IMR-90 (cell line): Measurements from ENCODE around the gene MAEL. TPM values are rescaled to one million over a fixed set of nuclear protein-coding genes. Genes with fewer than 3 reads are reported as not detected.

Experiments used
- ATAC-seq: fragments of 200-7000 bp; cut with Tn5 transposase; 2 replicates; pipeline ENCODE4 v1.9.1; 2020; ENCODE audit warnings: low read depth, mild to moderate bottlenecking, moderate library complexity
- BruUV-seq: library from RNA; stranded (reverse); fragments of 400-500 nt; replicated peaks from 2 replicates; lab custom pipeline; 2021; lab: Mats Ljungman, UMichigan
- CTCF ChIA-PET: fragments of 300-600 bp; formaldehyde crosslinking; extraction: SDS; loops from one replicate; lab custom pipeline; 2021; ENCODE audit warnings: antibody characterized with exemption; lab: Yijun Ruan, JAX
- POLR2A ChIA-PET: fragments of 300-600 bp; sonication (Branson Sonifier 250); formaldehyde crosslinking; loops from one replicate; lab custom pipeline; 2022; ENCODE audit warnings: antibody characterized with exemption; ENCODE audit not compliant: unreplicated experiment; lab: Charles Lee
- DNase-seq: peaks from one replicate; pipeline ENCODE4 v3.0.0; 2013
- H2AFZ ChIP-seq: replicated peaks from 2 replicates; pipeline ENCODE3; 2013; ENCODE audit warnings: low read length, mild to moderate bottlenecking; ENCODE audit not compliant: poor library complexity
- H2AK5ac ChIP-seq: 2 replicates; pipeline ENCODE4 v1.6.1; 2013; ENCODE audit warnings: low read depth, low read length, inconsistent platforms
- H2AK9ac ChIP-seq: replicated peaks from 2 replicates; pipeline ENCODE3; 2013; ENCODE audit warnings: mild to moderate bottlenecking, low read depth, low read length, moderate library complexity; ENCODE audit not compliant: poor library complexity
- H2BK120ac ChIP-seq: 2 replicates; pipeline ENCODE4 v1.6.1; 2013; ENCODE audit warnings: low read depth, low read length, inconsistent platforms
- H2BK15ac ChIP-seq: 3 replicates; pipeline ENCODE4 v1.6.1; 2013; ENCODE audit warnings: low read depth, low read length, inconsistent platforms
- H2BK20ac ChIP-seq: 2 replicates; pipeline ENCODE4 v1.6.1; 2013; ENCODE audit warnings: low read depth, mild to moderate bottlenecking, inconsistent platforms, low read length, moderate library complexity
- H2BK5ac ChIP-seq: 2 replicates; pipeline ENCODE4 v1.6.1; 2013; ENCODE audit warnings: mild to moderate bottlenecking, low read depth, low read length, inconsistent platforms; ENCODE audit not compliant: poor library complexity, severe bottlenecking
- H3K14ac ChIP-seq: replicated peaks from 2 replicates; pipeline ENCODE4 v1.6.1; 2013; ENCODE audit warnings: low read depth, low read length, inconsistent platforms
- H3K18ac ChIP-seq: 2 replicates; pipeline ENCODE4 v1.6.1; 2013; ENCODE audit warnings: low read depth, low read length, control low read depth
- H3K23ac ChIP-seq: 2 replicates; pipeline ENCODE4 v1.6.1; 2013; ENCODE audit warnings: low read depth, low read length, inconsistent platforms
- H3K27ac ChIP-seq: 2 replicates; pipeline ENCODE4 v1.5.1; 2013; ENCODE audit warnings: mild to moderate bottlenecking, control low read depth, low read length; ENCODE audit not compliant: insufficient read depth
- H3K27me3 ChIP-seq: 2 replicates; pipeline ENCODE4 v1.6.1; 2013; ENCODE audit warnings: low read length; ENCODE audit not compliant: control insufficient read depth, insufficient read depth
- H3K36me3 ChIP-seq: 2 replicates; pipeline ENCODE4 v1.6.1; 2013; ENCODE audit warnings: low read length, mixed read lengths; ENCODE audit not compliant: control insufficient read depth, insufficient read depth
- H3K4ac ChIP-seq: 2 replicates; pipeline ENCODE4 v1.6.1; 2013; ENCODE audit warnings: low read depth, low read length, inconsistent platforms
- H3K4me1 ChIP-seq: 2 replicates; pipeline ENCODE4 v1.6.1; 2013; ENCODE audit warnings: low read length, mixed read lengths; ENCODE audit not compliant: control insufficient read depth, insufficient read depth
- H3K4me2 ChIP-seq: 2 replicates; pipeline ENCODE4 v1.6.1; 2013; ENCODE audit warnings: low read depth, mild to moderate bottlenecking, control low read depth, low read length, moderate library complexity
- H3K4me3 ChIP-seq: 2 replicates; pipeline ENCODE4 v1.5.1; 2013; ENCODE audit warnings: low read depth, mild to moderate bottlenecking, control low read depth, low read length, moderate library complexity; ENCODE audit not compliant: insufficient read depth
- H3K56ac ChIP-seq: 2 replicates; pipeline ENCODE4 v1.6.1; 2013; ENCODE audit warnings: low read length, inconsistent platforms; ENCODE audit not compliant: insufficient read depth; ENCODE audit errors: extremely low read depth
- H3K79me1 ChIP-seq, 2 experiments: 2 replicates each; pipeline ENCODE4 v1.6.1; 2013; ENCODE audit warnings: low read length in 2 of 2, inconsistent platforms in 1 of 2, low read depth in 1 of 2
- H3K9ac ChIP-seq: 2 replicates; pipeline ENCODE4 v1.6.1; 2013; ENCODE audit warnings: low read depth, low read length, control low read depth
- H3K9me1 ChIP-seq: 2 replicates; pipeline ENCODE4 v1.6.1; 2013; ENCODE audit warnings: low read length, inconsistent platforms; ENCODE audit not compliant: insufficient read depth
- H3K9me3 ChIP-seq: 2 replicates; pipeline ENCODE4 v1.6.1; 2013; ENCODE audit warnings: low read length; ENCODE audit not compliant: control insufficient read depth, insufficient read depth
- H4K20me1 ChIP-seq: 2 replicates; pipeline ENCODE4 v1.6.1; 2013; ENCODE audit warnings: low read length, inconsistent platforms; ENCODE audit not compliant: insufficient read depth
- H4K5ac ChIP-seq: 2 replicates; pipeline ENCODE4 v1.6.1; 2013; ENCODE audit warnings: mild to moderate bottlenecking, low read depth, low read length, control low read depth
- H4K8ac ChIP-seq, 2 experiments: 2 replicates each; pipeline ENCODE4 v1.6.1; 2013; ENCODE audit warnings: low read depth in 2 of 2, low read length in 2 of 2, control low read depth in 1 of 2, inconsistent platforms in 1 of 2
- H4K91ac ChIP-seq: 2 replicates; pipeline ENCODE4 v1.6.1; 2013; ENCODE audit warnings: low read depth, low read length, inconsistent platforms; ENCODE audit not compliant: insufficient read depth
- BHLHE40 ChIP-seq: fragments of 150-350 bp; IDR thresholded peaks from 2 replicates; pipeline ENCODE4 v1.6.1; 2016; ENCODE audit warnings: mild to moderate bottlenecking, low read depth, low read length
- CEBPB ChIP-seq: IDR thresholded peaks from 2 replicates; pipeline ENCODE4 v1.6.1; 2012; ENCODE audit warnings: low read depth, low read length, improper control_type of control experiment
- CHD1 ChIP-seq: IDR thresholded peaks from 2 replicates; pipeline ENCODE4 v1.6.1; 2012; ENCODE audit warnings: low read depth, low read length, improper control_type of control experiment
- MAFK ChIP-seq: IDR thresholded peaks from 2 replicates; pipeline ENCODE4 v1.6.1; 2012; ENCODE audit warnings: low read depth, low read length, improper control_type of control experiment
- MAZ ChIP-seq: IDR thresholded peaks from 2 replicates; pipeline ENCODE4 v1.6.1; 2012; ENCODE audit warnings: low read depth, mild to moderate bottlenecking, low read length, improper control_type of control experiment, moderate library complexity, borderline replicate concordance
- MXI1 ChIP-seq: IDR thresholded peaks from 2 replicates; pipeline ENCODE4 v1.6.1; 2012; ENCODE audit warnings: low read depth, mild to moderate bottlenecking, low read length, moderate library complexity, borderline replicate concordance
- NFE2L2 ChIP-seq: fragments of 150-350 bp; IDR thresholded peaks from 2 replicates; pipeline ENCODE4 v1.6.1; 2016; ENCODE audit warnings: low read depth, mild to moderate bottlenecking, low read length
- RAD21 ChIP-seq: IDR thresholded peaks from 2 replicates; pipeline ENCODE4 v1.6.1; 2012; ENCODE audit warnings: low read length, improper control_type of control experiment
- RCOR1 ChIP-seq: IDR thresholded peaks from 2 replicates; pipeline ENCODE4 v1.6.1; 2012; ENCODE audit warnings: mild to moderate bottlenecking, low read length, improper control_type of control experiment; ENCODE audit not compliant: insufficient replicate concordance
- RFX5 ChIP-seq: IDR thresholded peaks from 2 replicates; pipeline ENCODE4 v1.8.0; 2012; ENCODE audit warnings: low read depth, mild to moderate bottlenecking, low read length, moderate library complexity
- WGBS, 2 experiments: methylation state at CpG; one replicate each; pipeline versions ENCODE4 v1.1.5 to v1.1.7; 2013; ENCODE audit warnings: missing lambda C conversion rate in 2 of 2; ENCODE audit not compliant: insufficient read length in 1 of 2; ENCODE audit errors: extremely low coverage in 2 of 2; 5-methylcytosine and 5-hydroxymethylcytosine counted together
- dilution Hi-C: fragments of 300-500 bp; cut with HindIII; formaldehyde crosslinking; loops from one replicate; pipeline ENCODE4 v1.14.3; 2018; ENCODE audit warnings: low sequenced_read_pairs; ENCODE audit not compliant: unreplicated experiment
- in situ Hi-C: fragments of 300-500 bp; cut with MboI; formaldehyde crosslinking; loops from 3 replicates; pipeline ENCODE4 v1.14.3; 2019; ENCODE audit warnings: low sequenced_read_pairs, inconsistent platforms, mixed read lengths
- intact Hi-C: fragments of 100-400 bp; cut with micrococcal nuclease; formaldehyde crosslinking; loops from 2 replicates; pipeline ENCODE4 v1.10.0; 2022
- polyA plus RNA-seq, 3 experiments: library from polyadenylated mRNA; depleted of rRNA; stranded (reverse); fragments of >200 nt; gene quantifications; 2 replicates each; pipeline ENCODE4 v1.2.3, GENCODE V29; 2012; ENCODE audit warnings: low replicate concordance in 1 of 3
- total RNA-seq: library from RNA; depleted of rRNA; stranded (reverse); fragments of >200 nt; gene quantifications from 2 replicates; pipeline ENCODE4 v1.2.3, GENCODE V29; 2012
- TF ChIP-seq, protein P1 (sequence below): fragments of 150-350 bp; IDR thresholded peaks from 2 replicates; pipeline ENCODE4 v1.6.1; 2017; ENCODE audit warnings: mild to moderate bottlenecking, antibody characterized with exemption, low read length, low read depth
- TF ChIP-seq, protein P2 (sequence below): fragments of 150-350 bp; IDR thresholded peaks from 2 replicates; pipeline ENCODE4 v1.6.1; 2016; ENCODE audit warnings: low read depth, mild to moderate bottlenecking, low read length, moderate library complexity, borderline replicate concordance

Gene MAEL
- total and polyA plus RNA-seq, 2 of the 4 experiments (the other 2 are of a cell fraction) = not detected

- in situ Hi-C loops (loop anchor here (10.0 kb wide), 1 partner anchor 474 kb away; no protein-coding TSS in a partner anchor), intact Hi-C loops (no loop called here), dilution Hi-C loops (no loop called here)
- H3K18ac ChIP-seq = no peak overlapping the region
- no peak overlapping the region for H3K9ac ChIP-seq
- TF ChIP-seq, protein P1, sequence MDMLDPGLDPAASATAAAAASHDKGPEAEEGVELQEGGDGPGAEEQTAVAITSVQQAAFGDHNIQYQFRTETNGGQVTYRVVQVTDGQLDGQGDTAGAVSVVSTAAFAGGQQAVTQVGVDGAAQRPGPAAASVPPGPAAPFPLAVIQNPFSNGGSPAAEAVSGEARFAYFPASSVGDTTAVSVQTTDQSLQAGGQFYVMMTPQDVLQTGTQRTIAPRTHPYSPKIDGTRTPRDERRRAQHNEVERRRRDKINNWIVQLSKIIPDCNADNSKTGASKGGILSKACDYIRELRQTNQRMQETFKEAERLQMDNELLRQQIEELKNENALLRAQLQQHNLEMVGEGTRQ = no peak
- no peak for TF ChIP-seq NFE2L2
- TF ChIP-seq, protein P2, sequence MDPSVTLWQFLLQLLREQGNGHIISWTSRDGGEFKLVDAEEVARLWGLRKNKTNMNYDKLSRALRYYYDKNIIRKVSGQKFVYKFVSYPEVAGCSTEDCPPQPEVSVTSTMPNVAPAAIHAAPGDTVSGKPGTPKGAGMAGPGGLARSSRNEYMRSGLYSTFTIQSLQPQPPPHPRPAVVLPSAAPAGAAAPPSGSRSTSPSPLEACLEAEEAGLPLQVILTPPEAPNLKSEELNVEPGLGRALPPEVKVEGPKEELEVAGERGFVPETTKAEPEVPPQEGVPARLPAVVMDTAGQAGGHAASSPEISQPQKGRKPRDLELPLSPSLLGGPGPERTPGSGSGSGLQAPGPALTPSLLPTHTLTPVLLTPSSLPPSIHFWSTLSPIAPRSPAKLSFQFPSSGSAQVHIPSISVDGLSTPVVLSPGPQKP = no peak
- no peak for TF ChIP-seq CHD1
- TF ChIP-seq RFX5 = no peak
- no peak for TF ChIP-seq CEBPB
- TF ChIP-seq BHLHE40 = no peak
- no peak for TF ChIP-seq RAD21
- no peak for TF ChIP-seq MXI1
- no peak for TF ChIP-seq MAZ
- no peak for TF ChIP-seq RCOR1
- no peak for TF ChIP-seq MAFK
- peaks cover 9% of the 10 kb centered on the region for H3K27me3 ChIP-seq
- DNase-seq = no peak
- H3K9me3 ChIP-seq = no peaks in the 10 kb centered on the region
- no peak overlapping the region for H3K4me2 ChIP-seq
- no peaks in the 10 kb centered on the region for H3K36me3 ChIP-seq
- no peaks in the 10 kb centered on the region for H4K20me1 ChIP-seq
- peaks cover 6% of the 10 kb centered on the region; the same call in 1 of the 2 replicates for H3K9me1 ChIP-seq
- H4K8ac ChIP-seq = no peak overlapping the region
- no peak overlapping the region for H2BK15ac ChIP-seq
- H2BK5ac ChIP-seq = no peak overlapping the region
- H3K4me3 ChIP-seq = no peak overlapping the region
- BruUV-seq = no TSS peak
- no peak overlapping the region for H3K14ac ChIP-seq
- H3K27ac ChIP-seq = no peak overlapping the region
- no peak overlapping the region for H2AK5ac ChIP-seq
- H4K5ac ChIP-seq = no peak overlapping the region
- H4K91ac ChIP-seq = no peak overlapping the region
- H3K23ac ChIP-seq = no peak overlapping the region
- no peak overlapping the region for H2AFZ ChIP-seq
- no peak overlapping the region for H2BK120ac ChIP-seq
- H3K79me1 ChIP-seq = no peaks in the 10 kb centered on the region
- H2BK20ac ChIP-seq = no peak overlapping the region
- no peak overlapping the region for H3K4ac ChIP-seq
- H2AK9ac ChIP-seq = no peak overlapping the region
- no peak overlapping the region for H3K56ac ChIP-seq
- no peak for ATAC-seq
- H3K4me1 ChIP-seq = no peaks in the 10 kb centered on the region
- no CpG with 5 or more reads among the region's 3 CpGs for WGBS, 2 experiments
- CTCF ChIA-PET = interaction anchor here (1.4 to 4.8 kb wide), 3 partner anchors 9 to 380 kb away, joined by 3 to 41 read pairs (median 3); no protein-coding TSS in a partner anchor
- POLR2A ChIA-PET = no interaction called here
Measured at GRCh38 chr1:167061073-167061464, 72.0 kb downstream of the MAEL start.
